AG09319 (cell line): ENCODE measurements around the gene OR12D1.

Source experiments
- DNase-seq: peaks from one replicate; pipeline ENCODE4 v3.0.0-alpha.2; 2010; ENCODE audit warnings: low read depth; ENCODE audit errors: extremely low read depth
- TF ChIP-seq, protein P1 (sequence below): IDR thresholded peaks from 2 replicates; pipeline ENCODE4 v1.5.1; 2011; ENCODE audit warnings: low read depth, mild to moderate bottlenecking, inconsistent platforms, low read length, moderate library complexity

The OR12D1 gene

DNA sequence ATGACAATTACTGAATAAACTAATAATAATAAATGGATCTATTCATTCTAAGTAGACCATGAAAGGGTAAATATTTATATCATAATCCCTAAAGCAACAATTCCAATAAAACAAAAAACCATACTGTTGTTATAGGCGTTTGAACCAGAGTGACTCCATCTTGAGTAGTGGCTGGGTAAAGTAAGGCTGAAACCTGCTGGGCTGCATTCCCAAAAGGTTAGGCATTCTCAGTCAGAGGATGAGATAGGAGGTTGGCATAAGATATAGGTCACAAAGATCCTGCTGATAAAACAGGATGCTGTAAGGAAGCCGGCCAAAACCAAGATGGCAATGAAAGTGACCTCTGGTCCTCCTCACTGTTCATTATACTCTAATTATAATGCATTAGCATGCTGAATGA, 50.6 kb downstream of the OR12D1 start:
- no peak for DNase-seq
- TF ChIP-seq, protein P1, sequence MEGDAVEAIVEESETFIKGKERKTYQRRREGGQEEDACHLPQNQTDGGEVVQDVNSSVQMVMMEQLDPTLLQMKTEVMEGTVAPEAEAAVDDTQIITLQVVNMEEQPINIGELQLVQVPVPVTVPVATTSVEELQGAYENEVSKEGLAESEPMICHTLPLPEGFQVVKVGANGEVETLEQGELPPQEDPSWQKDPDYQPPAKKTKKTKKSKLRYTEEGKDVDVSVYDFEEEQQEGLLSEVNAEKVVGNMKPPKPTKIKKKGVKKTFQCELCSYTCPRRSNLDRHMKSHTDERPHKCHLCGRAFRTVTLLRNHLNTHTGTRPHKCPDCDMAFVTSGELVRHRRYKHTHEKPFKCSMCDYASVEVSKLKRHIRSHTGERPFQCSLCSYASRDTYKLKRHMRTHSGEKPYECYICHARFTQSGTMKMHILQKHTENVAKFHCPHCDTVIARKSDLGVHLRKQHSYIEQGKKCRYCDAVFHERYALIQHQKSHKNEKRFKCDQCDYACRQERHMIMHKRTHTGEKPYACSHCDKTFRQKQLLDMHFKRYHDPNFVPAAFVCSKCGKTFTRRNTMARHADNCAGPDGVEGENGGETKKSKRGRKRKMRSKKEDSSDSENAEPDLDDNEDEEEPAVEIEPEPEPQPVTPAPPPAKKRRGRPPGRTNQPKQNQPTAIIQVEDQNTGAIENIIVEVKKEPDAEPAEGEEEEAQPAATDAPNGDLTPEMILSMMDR = no peak

GRCh38 chr6:29465801-29466200, 51.1 kb downstream of the OR12D1 start:
- no peak for DNase-seq
- TF ChIP-seq, protein P1 = no peak

- no peak for DNase-seq
- TF ChIP-seq, protein P1 = no peak
Measured at GRCh38 chr6:29466241-29466640, 51.5 kb downstream of the OR12D1 start.
